HEK293 (cell line): ENCODE measurements around the gene DLX4.
A peak's percentile ranks its signal among the peaks of the same experiment; 100 is the strongest.

Experiments used
- CTCF ChIA-PET: fragments of 350-600 bp; formaldehyde crosslinking; extraction: SDS; loops from one replicate; lab custom pipeline; 2021; ENCODE audit warnings: antibody characterized with exemption; lab: Yijun Ruan, JAX
- POLR2A ChIA-PET: fragments of 300-600 bp; formaldehyde crosslinking; extraction: SDS; loops from one replicate; lab custom pipeline; 2020; ENCODE audit warnings: antibody characterized with exemption, inconsistent platforms; lab: Yijun Ruan, JAX
- H3K27ac ChIP-seq: fragments of 200-500 bp; sonication (Bioruptor generic); 2 replicates; pipeline ENCODE4 v1.5.1; 2014; ENCODE audit warnings: low read depth, low read length, control low read depth, inconsistent platforms; ENCODE audit errors: extremely low read depth
- H3K36me3 ChIP-seq, 2 experiments: fragments of 200-500 bp in 1 of 2; sonication (Bioruptor generic) in 1 of 2; 1 replicate in 1 of 2; 2 replicates in 1 of 2; pipeline ENCODE4 v1.5.1; 2014 to 2017; ENCODE audit warnings: inconsistent platforms in 2 of 2, low read length in 2 of 2; ENCODE audit not compliant: control insufficient read depth in 2 of 2, insufficient read depth in 1 of 2
- H3K4me1 ChIP-seq: fragments of 200-500 bp; sonication (Bioruptor generic); 2 replicates; pipeline ENCODE4 v1.5.1; 2014; ENCODE audit warnings: mild to moderate bottlenecking, low read length, inconsistent platforms; ENCODE audit not compliant: control insufficient read depth, insufficient read depth
- H3K4me3 ChIP-seq: 2 replicates; pipeline ENCODE4 v1.5.1; 2011; ENCODE audit warnings: low read depth, mild to moderate bottlenecking, control low read depth, low read length, moderate library complexity
- H3K9me3 ChIP-seq: fragments of 200-500 bp; sonication (Bioruptor generic); 2 replicates; pipeline ENCODE4 v1.5.1; 2014; ENCODE audit warnings: low read depth, low read length, inconsistent platforms; ENCODE audit not compliant: control insufficient read depth, insufficient read depth
- EGR2 ChIP-seq: fragments of 450-650 bp; formaldehyde crosslinking; IDR thresholded peaks from 2 replicates; pipeline ENCODE4 v1.5.1; 2016; ENCODE audit warnings: low read depth, missing biosample characterization, missing genetic modification characterization
- GLI2 ChIP-seq: fragments of 450-650 bp; formaldehyde crosslinking; IDR thresholded peaks from 2 replicates; pipeline ENCODE4; 2017; ENCODE audit warnings: missing biosample characterization, missing genetic modification characterization, low read depth, borderline replicate concordance
- KLF16 ChIP-seq: fragments of 450-650 bp; formaldehyde crosslinking; IDR thresholded peaks from 2 replicates; pipeline ENCODE4 v1.5.1; 2017; ENCODE audit warnings: missing biosample characterization, missing genetic modification characterization
- KLF9 ChIP-seq: fragments of 450-650 bp; formaldehyde crosslinking; IDR thresholded peaks from 2 replicates; pipeline ENCODE4 v1.5.1; 2016; ENCODE audit warnings: missing biosample characterization, missing genetic modification characterization, low read depth
- PRDM1 ChIP-seq: fragments of 450-650 bp; formaldehyde crosslinking; IDR thresholded peaks from 2 replicates; pipeline ENCODE4; 2016; ENCODE audit warnings: missing biosample characterization, missing genetic modification characterization
- SP2 ChIP-seq: fragments of 450-650 bp; formaldehyde crosslinking; IDR thresholded peaks from 2 replicates; pipeline ENCODE4 v1.5.1; 2016; ENCODE audit warnings: missing biosample characterization, missing genetic modification characterization
- TRIM28 ChIP-seq: IDR thresholded peaks from 2 replicates; pipeline ENCODE4 v1.6.1; 2011; ENCODE audit warnings: low read length, control low read depth, borderline replicate concordance
- WT1 ChIP-seq: fragments of 450-650 bp; formaldehyde crosslinking; IDR thresholded peaks from 2 replicates; pipeline ENCODE4 v1.5.1; 2016; ENCODE audit warnings: missing biosample characterization, missing genetic modification characterization
- ZBTB17 ChIP-seq: fragments of 450-650 bp; formaldehyde crosslinking; IDR thresholded peaks from 2 replicates; pipeline ENCODE4 v1.5.1; 2016; ENCODE audit warnings: missing biosample characterization, missing genetic modification characterization
- ZBTB26 ChIP-seq: fragments of 450-650 bp; formaldehyde crosslinking; optimal IDR thresholded peaks from 2 replicates; pipeline ENCODE3; 2016; ENCODE audit warnings: missing biosample characterization, mild to moderate bottlenecking, missing genetic modification characterization
- ZBTB8A ChIP-seq: fragments of 450-650 bp; formaldehyde crosslinking; IDR thresholded peaks from 2 replicates; pipeline ENCODE4 v1.5.1; 2016; ENCODE audit warnings: missing biosample characterization, missing genetic modification characterization
- ZFHX2 ChIP-seq: fragments of 450-650 bp; formaldehyde crosslinking; conservative IDR thresholded peaks from 2 replicates; pipeline ENCODE4 v1.5.1; 2016; ENCODE audit warnings: missing biosample characterization, missing genetic modification characterization
- ZNF157 ChIP-seq: fragments of 450-650 bp; formaldehyde crosslinking; IDR thresholded peaks from 2 replicates; pipeline ENCODE4 v1.5.1; 2016; ENCODE audit warnings: missing biosample characterization, missing genetic modification characterization
- ZNF18 ChIP-seq: fragments of 450-650 bp; formaldehyde crosslinking; IDR thresholded peaks from 2 replicates; pipeline ENCODE4 v1.5.1; 2016; ENCODE audit warnings: missing biosample characterization, missing genetic modification characterization
- ZNF19 ChIP-seq: fragments of 450-650 bp; formaldehyde crosslinking; IDR thresholded peaks from 2 replicates; pipeline ENCODE4; 2016; ENCODE audit warnings: missing biosample characterization, missing genetic modification characterization, low read depth
- ZNF398 ChIP-seq: fragments of 450-650 bp; formaldehyde crosslinking; IDR thresholded peaks from 2 replicates; pipeline ENCODE4 v1.5.1; 2017; ENCODE audit warnings: missing biosample characterization, missing genetic modification characterization
- ZNF530 ChIP-seq: fragments of 450-650 bp; formaldehyde crosslinking; IDR thresholded peaks from 2 replicates; pipeline ENCODE4 v1.5.1; 2016; ENCODE audit warnings: low read depth, missing biosample characterization, missing genetic modification characterization
- ZNF544 ChIP-seq: fragments of 450-650 bp; formaldehyde crosslinking; IDR thresholded peaks from 2 replicates; pipeline ENCODE4 v1.5.0; 2017; ENCODE audit warnings: missing biosample characterization, missing genetic modification characterization
- ZNF600 ChIP-seq: fragments of 450-650 bp; formaldehyde crosslinking; IDR thresholded peaks from 2 replicates; pipeline ENCODE4 v1.5.1; 2016; ENCODE audit warnings: missing biosample characterization, missing genetic modification characterization
- ZNF747 ChIP-seq: fragments of 450-650 bp; formaldehyde crosslinking; IDR thresholded peaks from 2 replicates; pipeline ENCODE4 v1.5.1; 2016; ENCODE audit warnings: missing biosample characterization, missing genetic modification characterization
- ZSCAN4 ChIP-seq: fragments of 450-650 bp; formaldehyde crosslinking; IDR thresholded peaks from 2 replicates; pipeline ENCODE4 v1.5.1; 2017; ENCODE audit warnings: missing biosample characterization, missing genetic modification characterization
- ZXDB ChIP-seq: fragments of 450-650 bp; formaldehyde crosslinking; IDR thresholded peaks from 2 replicates; pipeline ENCODE4 v1.5.1; 2016; ENCODE audit warnings: missing biosample characterization, missing genetic modification characterization

The DLX4 gene

GRCh38 chr17:49962599-49963308, 6.2 kb upstream of the DLX4 start:
- TF ChIP-seq SP2 (0 out of 2 replicates have a peak, but pooled peaks have one; percentile 9), ZNF157 (tag by site-specific recombination) (no peak), ZNF18 (no peak), ZNF398 (tag by site-specific recombination) (peak; percentile 44), ZFHX2 (peak; percentile 79), EGR2 (peak; percentile 89), ZNF544 (no peak)
- no peak overlapping the region for H3K4me3 ChIP-seq
- ChIA-PET POLR2A (interaction anchor here (1.0 kb wide), 1 partner anchor 175 kb away, joined by 3 read pairs; the partner anchor contains the start of gene KAT7), CTCF (interaction anchor here (0.5 to 4.4 kb wide), 3 partner anchors 11 to 507 kb away, joined by 3 to 18 read pairs (median 16); no protein-coding TSS in a partner anchor)
- no peak overlapping the region for H3K27ac ChIP-seq
- no peaks in the 10 kb centered on the region for H3K9me3 ChIP-seq
- no peaks in the 10 kb centered on the region for H3K4me1 ChIP-seq
- no peaks in the 10 kb centered on the region for H3K36me3 ChIP-seq

GRCh38 chr17:49963309-49963625, 5.7 kb upstream of the DLX4 start:
- no peaks in the 10 kb centered on the region for H3K36me3 ChIP-seq
- POLR2A ChIA-PET, result interaction anchor here (1.0 kb wide), 1 partner anchor 175 kb away, joined by 3 read pairs; the partner anchor contains the start of gene KAT7
- H3K9me3 ChIP-seq, result no peaks in the 10 kb centered on the region
- CTCF ChIA-PET, result interaction anchor here (0.5 to 4.4 kb wide), 5 partner anchors 11 to 508 kb away, joined by 3 to 18 read pairs (median 9); no protein-coding TSS in a partner anchor
- H3K4me3 ChIP-seq, result no peak overlapping the region
- TF ChIP-seq KLF9 (tag by site-specific recombination) (no peak), KLF16 (tag by site-specific recombination) (no peak), TRIM28 (no peak), ZNF600 (tag by site-specific recombination) (peak; percentile 74), WT1 (no peak), ZNF530 (tag by site-specific recombination) (no peak), PRDM1 (tag by site-specific recombination) (no peak), ZNF19 (no peak), ZBTB17 (peak; percentile 41; the same call in 1 of the 2 replicates), ZXDB (no peak)
- H3K4me1 ChIP-seq, result no peaks in the 10 kb centered on the region
- no peak overlapping the region for H3K27ac ChIP-seq

- POLR2A ChIA-PET, result interaction anchor here (1.1 kb wide), 1 partner anchor 31 kb away, joined by 6 read pairs; the partner anchor contains the start of gene DLX3
- H3K4me3 ChIP-seq, result no peak overlapping the region
- TF ChIP-seq ZNF747 (tag by site-specific recombination) (0 out of 2 replicates have a peak, but pooled peaks have one; percentile 29), ZNF600 (tag by site-specific recombination) (0 out of 2 replicates have a peak, but pooled peaks have one; percentile 9), EGR2 (peak; percentile 55), ZBTB26 (tag by site-specific recombination) (peak; percentile 19), GLI2 (tag by site-specific recombination) (no peak), ZSCAN4 (tag by site-specific recombination) (peak; percentile 74), ZFHX2 (peak; percentile 44; the same call in 1 of the 2 replicates), ZBTB8A (tag by site-specific recombination) (no peak)
- no peaks in the 10 kb centered on the region for H3K36me3 ChIP-seq
- H3K9me3 ChIP-seq, result no peaks in the 10 kb centered on the region
- H3K27ac ChIP-seq, result no peak overlapping the region
- H3K4me1 ChIP-seq, result no peaks in the 10 kb centered on the region
- CTCF ChIA-PET, result interaction anchor here (0.6 to 4.4 kb wide), 3 partner anchors 11 to 98 kb away, joined by 3 to 18 read pairs (median 9); no protein-coding TSS in a partner anchor
Observed at GRCh38 chr17:49963626-49964302, 5.2 kb upstream of the DLX4 start.
